ENCODE data around the gene IFT25.

- TF ChIP-seq CTCF (IDR thresholded peaks at IDR 0.05) (no peak), REST (IDR thresholded peaks at IDR 0.05; ENCODE audit: insufficient read depth in 1 of 2, low read depth in 2 of 2, low read length in 1 of 2) (no peak), SIN3A (IDR thresholded peaks at IDR 0.05; ENCODE audit: borderline replicate concordance, insufficient read depth, low read depth, low read length) (no peak), TCF7L2 (IDR thresholded peaks at IDR 0.05; ENCODE audit: low read depth, low read length) (no peak)
Measured at GRCh38 chr1:53905509-53905908, 40.0 kb downstream of the IFT25 start.

Measured in Panc1 (cell line).